Cerebellar cortex (tissue), 1 donor: ENCODE results near the gene FBXW7.

Experiments
- DNase-seq: peaks from one replicate; pipeline ENCODE4 v3.0.0-alpha.2; 2015; ENCODE audit warnings: low spot score

The FBXW7 gene

DNA sequence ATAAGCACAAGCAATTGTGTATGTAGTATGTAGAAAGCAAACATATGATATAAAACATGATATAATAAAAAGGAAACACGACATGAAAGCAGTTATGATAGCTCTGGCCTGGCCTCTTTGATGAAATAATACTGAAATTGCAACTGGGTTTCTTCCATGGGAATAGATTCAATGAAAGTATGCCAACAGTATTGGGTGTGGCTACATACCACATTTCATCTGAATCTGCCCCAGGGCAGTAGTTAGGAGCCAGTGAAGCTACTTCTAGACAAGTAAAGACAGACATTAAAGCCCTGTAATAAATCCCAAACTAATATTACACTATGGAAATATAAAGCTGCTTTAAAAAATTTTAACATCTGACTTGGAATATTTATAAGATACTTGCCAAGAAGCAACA lies 207.3 kb downstream of the FBXW7 start:
- no peak for DNase-seq

DNA sequence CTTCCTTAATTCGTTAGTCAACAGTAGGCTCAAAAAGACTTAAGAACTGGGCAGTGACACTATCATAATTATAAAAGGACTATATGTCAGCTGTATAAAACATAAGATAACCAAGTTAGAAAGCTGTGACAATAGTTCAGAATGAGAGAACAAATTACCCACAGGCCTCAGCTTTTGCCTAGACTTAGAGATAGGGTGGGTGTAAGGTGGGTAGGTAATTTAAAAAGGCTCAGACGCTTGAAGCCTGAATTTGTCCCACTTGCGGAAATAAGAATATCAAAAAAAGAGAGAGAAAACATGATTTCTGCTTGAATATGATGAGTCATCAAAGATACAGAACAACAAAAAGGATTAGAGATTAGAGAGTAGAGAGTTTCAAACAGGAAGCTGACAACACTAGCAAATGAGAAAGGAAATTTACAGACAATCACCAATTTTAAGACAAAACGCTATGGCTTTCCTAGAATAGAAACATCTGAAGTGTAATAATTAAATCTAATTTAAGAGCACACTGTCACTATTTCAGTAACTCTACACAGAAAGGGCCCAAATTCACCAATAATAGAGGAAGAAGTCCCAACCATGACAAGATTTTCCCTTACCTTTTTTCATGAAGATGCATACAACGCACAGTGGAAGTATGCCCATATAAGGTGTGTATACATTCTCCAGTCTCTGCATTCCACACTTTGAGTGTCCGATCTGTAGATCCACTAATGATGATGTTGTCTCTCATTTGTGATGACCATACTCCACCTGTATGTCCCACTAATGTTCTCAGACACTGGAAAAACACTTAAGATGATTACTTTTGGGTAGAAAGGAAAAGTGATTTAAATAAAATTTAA lies 208.1 kb downstream of the FBXW7 start:
- no peak for DNase-seq

DNA sequence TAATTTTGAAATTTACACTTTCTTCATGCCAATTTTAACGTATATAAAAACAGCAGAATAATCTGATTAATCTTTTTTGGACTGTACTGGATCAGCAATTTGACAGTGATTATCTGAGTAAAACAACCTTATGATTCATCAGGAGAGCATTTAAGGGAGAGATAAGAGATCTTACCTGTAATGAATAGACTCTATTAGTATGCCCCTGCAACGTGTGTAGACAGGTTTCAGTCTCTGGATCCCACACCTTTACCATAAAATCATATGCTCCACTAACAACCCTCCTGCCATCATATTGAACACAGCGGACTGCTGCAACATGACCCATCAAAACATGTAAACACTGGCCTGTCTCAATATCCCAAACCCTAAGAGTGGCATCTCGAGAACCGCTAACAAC lies 210.1 kb downstream of the FBXW7 start:
- no peak for DNase-seq

DNA sequence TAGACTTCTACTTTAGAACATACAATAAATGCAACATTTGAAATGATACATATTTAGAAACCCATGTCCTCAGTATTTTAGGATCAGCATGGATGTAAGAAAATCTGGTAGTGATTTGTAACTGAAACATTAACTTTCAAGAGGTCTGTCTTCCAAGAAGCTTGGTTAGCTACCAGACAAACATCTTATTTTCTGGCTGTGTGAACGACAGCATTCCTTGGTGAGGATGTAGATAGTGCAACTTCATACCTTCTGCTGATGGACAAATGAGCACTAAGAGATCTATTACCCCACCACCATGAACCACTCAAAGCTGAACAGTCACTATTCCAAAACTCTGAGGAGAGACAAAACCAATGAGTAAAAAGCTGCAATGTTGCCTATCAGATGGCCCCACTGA lies 212.7 kb downstream of the FBXW7 start:
- no peak for DNase-seq

DNA sequence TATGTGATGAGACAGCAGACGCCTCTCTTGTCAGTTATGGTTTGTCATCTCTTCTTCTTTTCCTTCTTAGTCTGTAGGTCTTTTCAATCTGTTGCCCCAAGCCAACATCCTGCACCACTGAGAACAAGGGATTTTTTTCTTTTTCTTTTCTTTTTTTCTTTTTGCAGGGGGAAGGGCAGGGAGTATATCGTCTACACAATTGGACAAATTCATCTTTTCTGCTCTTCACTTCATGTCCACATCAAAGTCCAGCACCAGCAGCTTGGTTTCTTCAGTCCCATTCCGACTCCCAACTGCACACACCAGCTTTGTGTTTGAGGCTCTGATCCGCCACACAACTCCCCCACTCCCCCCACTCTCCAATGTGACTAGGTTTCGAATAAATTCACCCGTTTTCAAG lies 213.2 kb downstream of the FBXW7 start:
- DNase-seq, result no peak

DNA sequence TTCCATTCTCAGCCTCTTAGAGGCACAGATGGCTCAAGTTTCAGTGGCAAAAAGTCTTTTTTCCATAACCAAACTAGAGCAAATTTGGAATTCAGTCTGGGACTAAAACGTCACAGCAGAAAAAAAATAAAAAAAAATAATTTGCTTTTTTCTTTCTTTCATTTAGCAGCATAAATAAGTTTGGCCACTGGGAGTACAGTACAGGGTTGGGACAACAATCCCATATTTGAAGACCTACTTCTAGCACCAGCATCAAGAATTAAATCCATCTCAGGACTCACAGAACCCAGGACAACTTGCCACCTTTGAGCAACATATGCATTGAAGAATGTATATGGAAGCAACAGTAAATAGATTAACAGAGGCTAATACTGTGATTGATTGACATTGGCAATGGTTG lies 214.0 kb downstream of the FBXW7 start:
- DNase-seq, result no peak

DNA sequence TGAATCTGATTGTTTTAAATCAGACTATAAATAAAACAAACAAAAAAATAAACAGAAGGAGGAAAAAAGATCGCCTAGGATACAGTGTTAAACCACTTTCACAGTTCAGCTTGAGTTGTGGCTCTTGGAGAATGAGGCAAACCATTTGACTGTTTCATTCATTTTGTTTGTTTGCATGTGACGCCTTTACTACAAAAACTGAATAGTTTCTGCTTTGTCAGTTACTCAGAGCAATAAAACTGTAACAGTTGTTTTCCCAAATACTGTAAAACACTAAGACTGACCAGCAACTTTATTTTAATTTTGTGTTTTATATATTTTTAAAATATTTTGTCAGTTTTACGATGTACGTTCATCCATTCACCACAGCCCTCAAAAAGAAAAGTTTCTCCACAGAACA lies 214.5 kb downstream of the FBXW7 start:
- no peak for DNase-seq

DNA sequence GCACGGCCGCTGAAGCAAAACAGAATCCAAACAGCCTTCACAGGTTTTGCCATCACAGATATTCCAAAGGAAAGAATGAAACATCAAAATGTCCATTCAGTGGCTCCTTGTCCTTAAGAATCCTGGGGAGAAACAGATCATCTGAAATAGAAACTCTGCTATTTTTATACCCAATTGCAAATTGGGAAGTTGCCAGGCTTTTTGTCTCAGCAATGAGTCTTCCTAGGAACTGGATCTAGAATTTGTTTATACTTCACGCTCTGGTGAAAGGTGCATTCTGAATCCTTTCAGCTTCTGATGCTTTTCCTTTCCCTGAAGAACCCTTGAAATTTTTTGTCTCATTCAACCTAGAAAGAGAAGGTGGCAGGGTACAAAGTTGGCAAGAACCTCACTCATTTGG lies 218.9 kb downstream of the FBXW7 start:
- DNase-seq, result peak; percentile 69

DNA sequence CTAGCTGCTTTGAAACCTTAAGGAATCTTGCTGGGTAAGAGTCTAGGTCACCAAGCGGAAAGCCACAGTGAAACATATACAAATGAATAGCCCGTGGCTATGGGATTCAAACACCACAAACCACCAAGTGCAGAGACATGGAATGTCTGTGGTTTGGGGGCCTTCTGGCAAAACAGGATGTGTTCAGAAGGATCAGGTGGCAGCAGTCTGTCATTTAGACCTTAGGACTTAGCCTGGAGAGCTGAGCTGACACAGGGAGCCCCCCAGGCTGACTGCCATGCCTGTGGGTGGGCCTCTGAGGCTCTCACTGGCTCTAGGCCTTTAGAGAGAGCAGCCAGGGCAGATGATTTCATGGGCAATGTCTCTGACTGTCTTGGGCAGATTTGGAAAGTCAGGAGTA lies 225.6 kb downstream of the FBXW7 start:
- no peak for DNase-seq

DNA sequence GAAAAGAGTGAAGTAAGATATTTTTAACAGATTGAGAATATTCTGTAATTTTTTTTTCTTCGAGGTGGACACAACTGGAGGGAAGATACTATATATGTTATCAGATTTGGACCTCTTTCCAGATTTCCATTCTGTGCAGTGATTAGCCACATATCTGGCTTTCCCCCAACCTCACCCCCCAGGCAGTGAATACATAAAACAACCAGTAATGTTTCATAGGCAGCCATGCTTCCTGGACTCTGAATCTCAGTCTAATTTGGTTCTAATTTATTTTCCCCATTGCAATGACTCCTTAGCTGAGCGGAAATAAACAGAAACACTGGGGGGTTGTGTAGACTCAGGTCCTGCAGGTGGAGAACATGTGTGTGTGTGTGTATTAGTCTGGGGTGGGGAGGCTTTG lies 226.5 kb downstream of the FBXW7 start:
- DNase-seq, result no peak

DNA sequence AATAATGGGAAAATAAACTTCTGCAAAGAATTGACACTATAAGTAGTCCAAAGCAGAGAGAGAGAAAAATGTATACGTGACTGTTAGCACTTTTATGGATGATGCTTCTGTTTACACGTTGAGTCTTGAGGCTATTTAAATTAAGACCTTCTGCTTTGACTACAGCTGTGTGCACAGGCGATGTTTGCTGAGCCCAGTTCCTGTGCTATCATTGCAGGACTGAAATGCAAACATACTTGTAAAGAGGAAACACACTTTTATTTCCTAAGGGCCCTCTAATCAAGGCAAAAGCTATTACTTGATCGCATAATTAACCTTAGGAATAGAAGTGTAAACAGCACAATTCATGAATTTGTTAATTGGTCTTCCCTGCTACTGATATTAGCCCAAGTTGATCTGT lies 226.9 kb downstream of the FBXW7 start:
- DNase-seq, result no peak

DNA sequence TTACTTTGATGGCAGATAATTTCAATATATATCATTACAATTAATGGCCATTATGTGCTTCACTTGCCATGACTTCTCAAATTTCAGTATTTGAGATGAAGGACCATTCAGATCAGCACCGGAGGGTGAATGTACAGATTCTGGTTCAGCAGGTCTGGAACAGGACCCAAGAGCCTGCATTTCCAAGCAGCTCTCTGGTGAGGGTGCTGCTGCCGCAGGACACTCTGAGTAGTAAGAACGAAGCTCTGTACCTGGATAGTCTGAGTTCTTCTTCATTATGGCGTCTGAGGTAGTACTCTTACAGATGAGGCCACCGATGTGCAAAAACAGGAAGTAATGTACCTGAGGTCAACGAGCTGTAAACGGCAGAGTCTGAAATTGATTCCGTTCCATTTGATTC lies 228.2 kb downstream of the FBXW7 start:
- DNase-seq, result no peak

DNA sequence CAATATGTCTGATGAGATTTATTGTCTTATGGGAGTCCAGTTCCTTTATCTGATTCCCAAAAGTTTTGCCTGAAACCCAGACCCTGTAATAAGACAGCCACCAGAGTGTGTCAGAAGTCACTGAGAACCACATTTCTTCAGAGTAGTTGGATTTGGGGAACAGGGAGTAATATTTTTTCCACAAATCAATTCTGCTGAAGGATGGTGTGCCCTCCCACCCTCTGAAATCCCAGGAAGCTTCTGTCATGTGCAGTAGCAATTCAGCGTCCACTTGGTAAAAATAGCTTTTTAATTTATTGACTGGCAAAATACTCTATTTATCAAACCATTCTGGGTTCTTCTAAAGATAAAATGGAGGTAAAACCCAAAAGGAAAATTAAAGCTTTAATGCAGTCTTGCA lies 229.4 kb downstream of the FBXW7 start:
- DNase-seq, result no peak

DNA sequence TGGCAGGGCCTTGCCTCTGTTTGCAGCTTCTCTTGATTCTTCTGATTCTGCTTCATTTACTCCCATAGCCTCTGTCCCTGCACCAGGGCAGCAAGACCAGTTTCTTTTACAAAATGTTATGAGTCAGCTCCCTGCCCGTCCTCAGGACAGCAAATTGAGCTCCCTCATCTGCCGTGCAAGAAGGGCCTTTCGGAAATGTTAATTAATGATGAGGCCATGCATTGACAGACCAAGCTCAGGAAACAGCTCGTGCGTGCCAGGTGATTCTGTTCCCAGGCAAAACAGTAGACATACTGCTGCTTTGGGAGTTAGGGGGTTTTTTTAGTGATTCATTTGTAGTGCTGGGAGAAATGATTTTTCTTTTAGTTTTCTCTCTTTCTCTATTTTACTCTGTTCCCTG lies 231.7 kb downstream of the FBXW7 start:
- no peak for DNase-seq

DNA sequence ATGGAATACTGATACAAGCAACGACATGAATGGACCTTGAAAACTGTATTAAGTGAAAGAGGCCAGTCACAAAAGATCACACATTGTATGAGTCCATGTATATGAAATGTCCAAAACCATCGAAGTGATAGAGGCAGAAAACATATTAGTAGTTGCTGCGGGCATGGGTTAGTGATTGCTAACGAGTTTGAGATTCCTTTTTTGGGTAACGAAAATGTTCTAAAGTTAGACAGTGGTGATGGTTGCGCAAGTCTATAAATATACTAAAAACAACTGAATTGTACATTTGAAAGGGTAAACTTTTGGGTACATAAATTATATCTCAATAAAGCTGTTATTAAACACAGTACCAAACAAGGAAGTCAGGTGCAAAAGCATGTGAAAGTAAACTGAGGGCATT lies 234.5 kb downstream of the FBXW7 start:
- DNase-seq, result no peak

DNA sequence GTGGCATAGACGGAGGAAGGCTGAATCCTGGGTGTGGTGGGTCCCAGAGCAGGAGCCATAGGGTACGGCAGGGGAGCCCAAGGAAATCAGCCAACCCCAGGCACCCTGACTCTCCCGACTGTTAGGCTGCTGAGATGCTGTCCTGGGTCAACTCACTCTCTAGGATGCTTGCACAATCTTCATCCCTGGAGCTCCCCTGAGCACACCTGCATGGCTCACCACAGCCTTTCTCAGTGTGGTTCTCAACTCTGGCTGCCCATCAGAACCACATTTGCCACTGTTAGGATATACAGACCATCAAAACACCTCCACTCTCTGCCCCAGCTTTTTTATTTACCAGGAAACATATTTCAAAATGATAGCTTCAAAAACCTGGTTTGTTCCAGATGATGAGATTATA lies 236.3 kb downstream of the FBXW7 start:
- DNase-seq, result no peak

DNA sequence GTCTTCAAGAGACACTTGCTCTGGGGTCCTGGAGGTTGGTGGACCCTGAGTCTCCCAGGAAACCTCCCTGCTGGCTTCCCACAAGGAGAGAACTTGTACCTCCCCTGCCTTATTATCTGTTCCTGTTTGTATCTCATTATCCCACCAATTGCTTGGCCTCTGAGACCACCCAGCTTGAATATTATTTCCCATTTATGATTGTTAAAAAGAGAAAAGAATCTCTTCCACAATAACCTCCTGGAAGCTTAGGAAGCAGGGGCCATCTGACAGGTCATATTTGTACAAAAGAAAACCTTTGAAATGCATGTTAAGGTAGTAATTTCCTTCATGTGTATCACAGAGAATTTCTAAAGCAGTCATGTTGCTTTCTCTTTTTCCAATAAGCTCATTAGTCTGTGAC lies 239.5 kb downstream of the FBXW7 start:
- no peak for DNase-seq

DNA sequence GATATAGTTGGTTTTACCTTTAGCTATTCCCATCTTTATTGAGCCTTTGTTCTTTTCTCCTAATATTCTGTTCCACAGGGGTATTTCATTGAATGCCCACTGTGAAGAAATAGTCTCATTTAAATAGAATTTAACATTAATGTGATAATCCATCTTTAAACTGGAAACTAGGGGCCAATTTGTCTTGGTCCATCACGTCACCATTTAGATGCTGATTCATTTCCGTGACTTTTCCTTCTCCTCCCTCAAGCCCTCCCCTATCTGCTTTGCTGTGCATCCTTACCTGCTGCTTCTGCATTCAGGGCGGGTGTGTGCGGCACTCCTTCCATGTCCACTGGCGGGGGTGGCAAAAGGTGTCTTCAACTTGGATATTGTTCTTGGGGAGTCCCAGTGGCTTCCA lies 241.1 kb downstream of the FBXW7 start:
- DNase-seq, result no peak

DNA sequence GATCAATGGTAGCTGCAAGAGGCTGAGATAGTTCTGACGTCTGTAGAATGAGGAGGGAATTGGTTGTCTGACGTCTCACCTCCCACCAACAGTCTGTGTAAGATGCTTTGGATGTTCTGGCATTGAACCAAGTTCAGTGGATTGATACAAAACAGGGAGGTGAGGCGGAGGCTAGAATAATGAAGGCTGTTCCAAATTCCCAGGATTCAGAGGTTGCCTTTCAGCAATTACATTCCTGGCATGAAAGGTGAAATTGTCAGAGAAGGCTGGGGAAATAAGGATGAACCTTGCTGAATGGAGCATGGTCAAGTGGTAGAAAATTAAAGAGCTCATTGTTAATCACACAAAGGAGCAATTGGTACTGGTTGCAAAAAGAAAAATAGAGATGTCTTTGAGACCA lies 241.6 kb downstream of the FBXW7 start:
- no peak for DNase-seq

DNA sequence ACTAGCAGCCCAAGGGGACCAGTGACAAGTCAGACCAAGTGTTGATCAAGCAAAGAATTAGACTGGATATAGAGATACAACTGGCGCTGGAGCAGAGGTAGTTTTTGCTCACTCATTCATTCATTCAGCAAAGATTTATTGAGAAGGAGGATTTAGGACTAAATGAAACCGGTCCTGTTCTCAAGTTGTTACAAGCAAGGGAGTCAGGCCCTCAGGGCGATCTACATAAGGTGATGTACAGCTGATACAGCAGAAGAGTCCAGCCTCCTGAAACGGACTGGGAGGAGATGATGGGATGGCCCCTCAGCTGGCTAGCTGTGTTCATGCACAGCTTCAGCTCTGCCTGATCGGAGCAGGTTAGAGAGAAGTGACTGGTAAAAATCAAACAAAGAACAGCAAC lies 242.4 kb downstream of the FBXW7 start:
- DNase-seq, result no peak

DNA sequence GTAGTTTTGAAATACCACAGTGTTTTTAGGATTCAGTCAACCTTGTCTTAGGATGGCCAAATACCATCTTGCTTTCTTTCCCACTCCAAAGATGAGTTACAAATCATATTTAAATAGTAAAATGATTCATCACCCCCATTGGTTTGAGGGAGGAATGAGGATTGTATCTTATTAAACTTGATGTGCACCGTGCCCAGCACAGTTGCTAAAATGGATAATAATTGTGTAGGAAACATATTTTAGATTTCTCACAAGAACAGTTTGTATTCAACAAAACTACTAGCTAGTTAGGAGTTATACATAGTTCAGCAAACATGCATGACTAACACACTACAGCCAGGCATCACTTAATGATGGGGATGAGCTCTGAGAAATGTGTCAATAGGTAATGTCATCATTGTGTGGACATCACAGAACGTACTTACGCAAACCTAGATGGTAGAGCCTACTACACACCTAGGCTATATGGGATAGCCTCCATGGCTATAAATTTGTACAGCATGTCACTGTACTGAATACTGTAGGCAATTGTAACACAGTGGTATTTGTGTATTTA lies 245.4 kb downstream of the FBXW7 start:
- DNase-seq, result no peak

DNA sequence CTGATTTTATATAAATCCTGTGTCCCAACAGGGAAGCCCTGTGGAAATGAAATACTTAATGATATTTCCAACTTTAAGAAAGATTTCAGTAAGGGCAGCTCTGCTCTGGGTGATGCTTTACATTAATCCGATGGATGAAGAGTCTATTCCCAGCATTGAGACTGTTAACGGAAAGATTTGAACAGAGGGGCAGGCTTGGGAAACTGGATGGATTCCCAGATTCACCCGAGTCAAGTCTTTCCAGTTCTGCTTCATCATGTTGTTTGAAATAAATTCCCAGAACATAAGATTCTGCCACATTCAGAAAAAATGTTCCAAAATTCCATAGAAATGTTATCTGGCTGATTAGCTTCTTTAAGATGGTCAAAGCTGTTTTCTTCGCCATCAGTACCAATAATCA lies 246.0 kb downstream of the FBXW7 start:
- DNase-seq, result peak; percentile 10

DNA sequence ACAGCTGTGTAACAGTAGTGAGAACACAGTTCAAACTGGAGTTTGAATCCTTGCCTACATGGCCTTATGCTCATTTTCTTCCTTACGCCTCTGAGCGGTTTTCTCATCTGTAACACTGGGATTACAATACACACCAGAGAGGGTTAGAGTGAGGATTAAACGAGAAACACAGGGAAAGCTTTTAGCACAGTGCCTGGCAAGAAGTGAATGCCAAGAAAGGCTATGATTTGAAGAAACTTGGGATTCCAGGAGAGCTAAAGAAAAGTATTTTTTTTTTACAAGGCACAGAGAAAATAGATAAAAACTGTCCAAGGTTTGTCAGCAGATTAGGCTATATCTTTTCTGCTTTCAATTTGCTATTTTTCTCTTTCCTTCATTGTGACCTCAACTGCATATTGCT lies 246.4 kb downstream of the FBXW7 start:
- no peak for DNase-seq

DNA sequence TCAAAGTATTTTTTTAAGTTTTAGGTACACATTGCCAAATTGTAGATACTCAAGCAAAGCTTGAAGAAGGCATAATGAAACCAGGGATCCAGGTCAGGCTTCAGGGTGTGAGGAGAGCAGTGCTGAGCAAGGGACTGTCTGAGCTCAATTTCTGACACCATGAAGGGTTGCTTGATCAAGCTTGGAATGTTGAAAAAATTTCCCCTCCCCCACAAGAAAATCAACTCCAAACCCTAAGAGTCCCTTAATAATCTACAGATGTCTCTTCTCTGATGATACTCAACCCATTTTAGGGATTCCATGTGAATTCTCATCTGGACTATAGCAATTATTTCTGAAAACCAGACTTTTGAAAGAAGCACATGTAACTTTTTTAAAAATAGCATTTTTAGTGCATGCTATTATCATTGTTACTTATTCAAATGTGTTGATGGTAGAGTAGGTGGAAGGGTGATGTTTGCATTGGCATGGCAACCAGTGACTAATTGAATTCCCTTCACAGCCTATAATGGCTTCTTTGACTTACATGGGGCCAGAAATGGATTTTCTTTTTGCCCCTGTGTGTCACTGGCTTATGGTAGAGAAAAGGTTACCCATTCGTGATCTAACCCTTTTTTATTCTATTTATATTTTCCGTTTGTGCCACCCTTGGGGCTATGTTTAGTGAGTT lies 252.0 kb downstream of the FBXW7 start:
- DNase-seq, result no peak
